CD14-positive monocyte (primary cell): ENCODE data around the gene FAXDC2. TPM values are rescaled to one million over a fixed set of nuclear protein-coding genes. Genes with fewer than 3 reads are reported as not detected.

ENCODE experiments used
- DNase-seq, 3 donors: peaks; one replicate each; pipeline ENCODE4 v3.0.0-alpha.2; 2011 to 2022
- H2AFZ ChIP-seq: 2 replicates; pipeline ENCODE4 v1.6.0; 2012; ENCODE audit warnings: mild to moderate bottlenecking, low read depth, low read length, inconsistent platforms; ENCODE audit not compliant: insufficient read depth, poor library complexity, severe bottlenecking
- H3K27ac ChIP-seq, 2 donors: 1 replicate in 1 of 2; 2 replicates in 1 of 2; pipeline ENCODE4 v1.5.1; 2012 to 2013; ENCODE audit warnings: low read length in 2 of 2, control low read depth in 1 of 2, inconsistent platforms in 1 of 2, low read depth in 1 of 2, mild to moderate bottlenecking in 1 of 2
- H3K27me3 ChIP-seq, 2 donors: one replicate each; pipeline versions ENCODE4 v1.6.0 to v1.6.1; 2011 to 2013; ENCODE audit warnings: low read length in 2 of 2; ENCODE audit not compliant: control insufficient read depth in 2 of 2, insufficient read depth in 2 of 2
- H3K36me3 ChIP-seq, 2 donors: replicated peaks in 1 of 2; 1 replicate in 1 of 2; 2 replicates in 1 of 2; pipeline versions ENCODE4 v1.5.1 to v1.6.1; 2012 to 2013; ENCODE audit warnings: low read length in 2 of 2, control low read depth in 1 of 2, inconsistent platforms in 1 of 2, mild to moderate bottlenecking in 1 of 2; ENCODE audit not compliant: insufficient read depth in 2 of 2, control insufficient read depth in 1 of 2
- H3K4me1 ChIP-seq, 2 donors: 1 replicate in 1 of 2; 2 replicates in 1 of 2; pipeline versions ENCODE4 v1.5.1 to v1.6.1; 2012 to 2013; ENCODE audit warnings: low read length in 2 of 2, control low read depth in 1 of 2, inconsistent platforms in 1 of 2, mild to moderate bottlenecking in 1 of 2, moderate library complexity in 1 of 2; ENCODE audit not compliant: insufficient read depth in 2 of 2, control insufficient read depth in 1 of 2
- H3K4me2 ChIP-seq: replicated peaks from 2 replicates; pipeline ENCODE3; 2012; ENCODE audit warnings: low read length, moderate library complexity, mild to moderate bottlenecking; ENCODE audit not compliant: poor library complexity, severe bottlenecking; ENCODE audit errors: extremely low read depth
- H3K4me3 ChIP-seq, 3 experiments: fragments of 200-600 bp in 1 of 3; sonication (generic) in 1 of 3; replicated peaks in 1 of 3; 1 replicate in 2 of 3; 2 replicates in 1 of 3; pipeline ENCODE4 v1.5.1; 2011 to 2013; ENCODE audit warnings: low read length in 3 of 3, mild to moderate bottlenecking in 3 of 3, control low read depth in 2 of 3, low read depth in 2 of 3, inconsistent platforms in 1 of 3, moderate library complexity in 1 of 3
- H3K79me2 ChIP-seq: 2 replicates; pipeline ENCODE4 v1.6.0; 2012; ENCODE audit warnings: mild to moderate bottlenecking, control low read depth, inconsistent platforms, low read length, moderate library complexity; ENCODE audit not compliant: insufficient read depth
- H3K9ac ChIP-seq: 2 replicates; pipeline ENCODE4 v1.6.0; 2017; ENCODE audit warnings: low read length, mild to moderate bottlenecking; ENCODE audit not compliant: insufficient read depth, poor library complexity, severe bottlenecking
- H3K9me3 ChIP-seq, 2 donors: replicated peaks in 1 of 2; 1 replicate in 1 of 2; 2 replicates in 1 of 2; pipeline versions ENCODE4 v1.5.1 to v1.6.1; 2012 to 2013; ENCODE audit warnings: low read length in 2 of 2, control low read depth in 1 of 2; ENCODE audit not compliant: control insufficient read depth in 1 of 2, insufficient read depth in 1 of 2
- H4K20me1 ChIP-seq: 2 replicates; pipeline ENCODE4 v1.6.0; 2012; ENCODE audit warnings: mild to moderate bottlenecking, low read length, control low read depth, moderate library complexity; ENCODE audit not compliant: insufficient read depth
- H3K27ac Mint-ChIP-seq, 7 donors: one replicate each; pipeline ENCODE4 v1.8.0; 2020; ENCODE audit warnings: mild to moderate bottlenecking in 7 of 7, mixed read lengths in 7 of 7, moderate library complexity in 6 of 7, inconsistent platforms in 2 of 7
- H3K27me3 Mint-ChIP-seq, 3 donors: one replicate each; pipeline ENCODE4 v1.8.0; 2021 to 2022; ENCODE audit warnings: low read depth in 3 of 3, mild to moderate bottlenecking in 3 of 3, mixed read lengths in 3 of 3, moderate library complexity in 3 of 3, inconsistent platforms in 1 of 3
- H3K36me3 Mint-ChIP-seq, 2 donors: one replicate each; pipeline ENCODE4 v1.8.0; 2020; ENCODE audit warnings: mixed read lengths in 2 of 2, inconsistent platforms in 1 of 2, mild to moderate bottlenecking in 1 of 2
- H3K4me1 Mint-ChIP-seq: one replicate; pipeline ENCODE4 v1.8.0; 2020; ENCODE audit warnings: mild to moderate bottlenecking, mixed read lengths
- H3K4me3 Mint-ChIP-seq, 2 donors: one replicate each; pipeline ENCODE4 v1.8.0; 2020; ENCODE audit warnings: mild to moderate bottlenecking in 2 of 2, mixed read lengths in 2 of 2, moderate library complexity in 1 of 2
- H3K9me3 Mint-ChIP-seq, 7 donors: one replicate each; pipeline ENCODE4 v1.8.0; 2020 to 2022; ENCODE audit warnings: mixed read lengths in 7 of 7, mild to moderate bottlenecking in 6 of 7, moderate library complexity in 6 of 7, inconsistent platforms in 2 of 7
- CTCF ChIP-seq: fragments of 200-600 bp; IDR thresholded peaks from one replicate; pipeline ENCODE4 v1.8.0; 2022; ENCODE audit warnings: antibody characterized with exemption, mild to moderate bottlenecking
- WGBS: methylation state at CpG from one replicate; pipeline ENCODE4 v1.1.5; 2013; ENCODE audit warnings: missing lambda C conversion rate; ENCODE audit not compliant: insufficient coverage; 5-methylcytosine and 5-hydroxymethylcytosine counted together
- intact Hi-C, 2 donors: fragments of 100-400 bp; cut with micrococcal nuclease; formaldehyde crosslinking; loops; one replicate each; pipeline versions ENCODE4 v1.15.0 to v1.15.1; 2023
- polyA plus RNA-seq, 3 donors: library from polyadenylated mRNA; depleted of rRNA in 1 of 3; unstranded in 2 of 3; stranded (reverse) in 1 of 3; fragments of 300-500 nt in 2 of 3; fragments of >200 nt in 1 of 3; fragmentation: Illumina TruSeq in 2 of 3; gene quantifications; 1 replicate in 2 of 3; 2 replicates in 1 of 3; pipeline ENCODE4 v1.2.3, GENCODE V29; 2012 to 2021

The FAXDC2 gene
- polyA plus RNA-seq, 3 donors: 0.30 to 1.4 (median 0.60) TPM

DNA sequence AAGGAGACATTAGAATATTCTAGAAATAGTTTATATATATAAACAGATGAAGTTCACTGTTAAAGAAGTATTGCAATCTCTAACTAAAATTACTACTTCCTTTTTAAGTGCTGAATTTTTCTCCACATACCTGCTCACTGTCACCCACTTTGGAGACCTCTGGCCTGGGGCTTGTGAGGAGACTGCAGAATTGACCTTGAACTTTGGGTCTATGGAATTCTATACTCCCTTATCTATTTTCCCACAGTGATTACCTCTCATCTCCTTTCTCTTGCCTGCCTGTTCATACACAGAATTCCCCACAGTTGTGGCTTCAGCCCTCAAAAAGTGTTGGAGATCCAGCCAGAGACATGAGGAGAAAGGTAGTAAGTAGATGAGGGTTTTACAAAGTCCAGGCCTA, 49.8 kb downstream of the FAXDC2 start:
- H3K9me3 Mint-ChIP-seq: no peaks in the 10 kb centered on the region
- DNase-seq: no peak
- Histone ChIP-seq H3K4me3 (no peak overlapping the region), H3K27me3 (no peaks in the 10 kb centered on the region), H3K79me2 (no peaks in the 10 kb centered on the region), H3K36me3 (peaks cover 82 to 95% of the 10 kb centered on the region in 2 donors), H4K20me1 (peaks cover 5% of the 10 kb centered on the region), H2AFZ (no peak overlapping the region), H3K4me2 (no peak overlapping the region), H3K27ac (peak overlapping the region in 1 of 2 donors; percentile 2), H3K4me1 (no peaks in the 10 kb centered on the region), H3K9ac (no peak overlapping the region), H3K9me3 (no peaks in the 10 kb centered on the region)
- no peaks in the 10 kb centered on the region for H3K4me1 Mint-ChIP-seq
- TF ChIP-seq CTCF: no peak
- H3K27ac Mint-ChIP-seq: peak overlapping the region in 3 of 7 donors; percentile 53 to 71 (median 60)
- peaks cover 81 to 92% of the 10 kb centered on the region in 2 donors for H3K36me3 Mint-ChIP-seq
- H3K4me3 Mint-ChIP-seq: no peak overlapping the region
- H3K27me3 Mint-ChIP-seq: no peaks in the 10 kb centered on the region
- intact Hi-C loops: no loop called here

DNA sequence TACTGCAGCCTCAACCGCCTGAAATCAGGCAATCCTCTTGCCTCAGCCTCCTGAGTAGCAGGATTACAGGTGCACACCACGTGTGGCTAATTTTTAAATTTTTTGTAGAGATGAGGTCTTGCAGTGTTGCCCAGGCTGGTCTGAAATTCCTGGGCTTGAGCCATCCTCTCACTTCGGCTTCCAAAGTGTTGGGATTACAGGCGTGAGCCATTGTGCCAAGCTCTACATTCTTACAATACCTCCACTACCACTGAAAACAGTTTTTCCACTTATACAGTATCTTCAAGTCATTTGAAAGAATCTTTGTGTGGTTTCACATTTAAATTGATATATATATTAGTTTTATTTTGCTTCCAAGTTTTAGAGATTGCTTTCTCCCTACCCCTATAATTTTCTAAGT, 52.6 kb downstream of the FAXDC2 start:
- no peaks in the 10 kb centered on the region for H3K27me3 Mint-ChIP-seq
- TF ChIP-seq CTCF: no peak

More for the DNA sequence above, 52.6 kb downstream of the FAXDC2 start:
- Histone ChIP-seq H3K4me3 (no peak overlapping the region), H2AFZ (no peak overlapping the region), H3K27me3 (no peaks in the 10 kb centered on the region), H3K4me2 (no peak overlapping the region), H3K27ac (no peak overlapping the region), H3K79me2 (no peaks in the 10 kb centered on the region), H4K20me1 (peaks cover 24% of the 10 kb centered on the region), H3K36me3 (peaks cover 80 to 95% of the 10 kb centered on the region in 2 donors), H3K4me1 (no peaks in the 10 kb centered on the region), H3K9me3 (no peaks in the 10 kb centered on the region), H3K9ac (no peak overlapping the region)
- peaks cover 84 to 91% of the 10 kb centered on the region in 2 donors for H3K36me3 Mint-ChIP-seq
- no peak for DNase-seq
- WGBS: 93% methylated on average over 3 of the region's 4 CpGs
- no peak overlapping the region for H3K4me3 Mint-ChIP-seq
- H3K9me3 Mint-ChIP-seq: no peaks in the 10 kb centered on the region
- H3K27ac Mint-ChIP-seq: no peak overlapping the region
- no peaks in the 10 kb centered on the region for H3K4me1 Mint-ChIP-seq
- intact Hi-C loops: no loop called here
